Measurements from ENCODE around the gene AMH.

AMH gene

DNA sequence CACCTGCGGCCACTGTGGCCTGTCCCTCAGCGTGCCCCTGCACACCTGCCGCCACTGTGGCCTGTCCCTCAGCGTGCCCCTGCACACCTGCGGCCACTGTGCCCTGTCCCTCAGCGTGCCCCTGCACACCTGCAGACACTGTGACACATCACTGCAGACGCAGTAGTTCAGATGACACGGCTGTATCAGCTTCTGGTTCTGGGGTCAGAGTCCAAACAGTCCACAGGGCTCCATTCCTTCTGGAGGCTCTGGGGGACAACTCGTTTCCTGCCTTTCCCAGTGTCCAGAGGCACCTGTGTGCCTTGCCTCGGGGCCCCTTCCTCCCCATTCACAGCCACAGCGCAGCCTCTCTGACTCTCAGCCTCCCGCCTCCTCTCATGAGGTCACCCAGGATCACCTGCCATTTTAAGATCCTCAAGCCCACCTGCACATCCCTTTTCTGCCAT, 7.0 kb upstream of the AMH start:
- ChIA-PET CTCF (interaction anchor here (5.3 kb wide), 1 partner anchor 32 kb away, joined by 37 read pairs; no protein-coding TSS in a partner anchor), POLR2A (no interaction called here)
- TF ChIP-seq, protein P1, sequence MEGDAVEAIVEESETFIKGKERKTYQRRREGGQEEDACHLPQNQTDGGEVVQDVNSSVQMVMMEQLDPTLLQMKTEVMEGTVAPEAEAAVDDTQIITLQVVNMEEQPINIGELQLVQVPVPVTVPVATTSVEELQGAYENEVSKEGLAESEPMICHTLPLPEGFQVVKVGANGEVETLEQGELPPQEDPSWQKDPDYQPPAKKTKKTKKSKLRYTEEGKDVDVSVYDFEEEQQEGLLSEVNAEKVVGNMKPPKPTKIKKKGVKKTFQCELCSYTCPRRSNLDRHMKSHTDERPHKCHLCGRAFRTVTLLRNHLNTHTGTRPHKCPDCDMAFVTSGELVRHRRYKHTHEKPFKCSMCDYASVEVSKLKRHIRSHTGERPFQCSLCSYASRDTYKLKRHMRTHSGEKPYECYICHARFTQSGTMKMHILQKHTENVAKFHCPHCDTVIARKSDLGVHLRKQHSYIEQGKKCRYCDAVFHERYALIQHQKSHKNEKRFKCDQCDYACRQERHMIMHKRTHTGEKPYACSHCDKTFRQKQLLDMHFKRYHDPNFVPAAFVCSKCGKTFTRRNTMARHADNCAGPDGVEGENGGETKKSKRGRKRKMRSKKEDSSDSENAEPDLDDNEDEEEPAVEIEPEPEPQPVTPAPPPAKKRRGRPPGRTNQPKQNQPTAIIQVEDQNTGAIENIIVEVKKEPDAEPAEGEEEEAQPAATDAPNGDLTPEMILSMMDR (IDR thresholded peaks at IDR 0.05; ENCODE audit: control extremely low read depth, extremely low read depth, low read depth, missing control alignments): no peak
- no peak for DNase-seq (ENCODE audit: extremely low spot score)

- ChIA-PET POLR2A (no interaction called here), CTCF (no interaction called here)
- no peak for DNase-seq (ENCODE audit: extremely low spot score)
- TF ChIP-seq, protein P1 (IDR thresholded peaks at IDR 0.05; ENCODE audit: control extremely low read depth, extremely low read depth, low read depth, missing control alignments): no peak
These were observed 6.3 kb upstream of the AMH start for GRCh38 chr19:2242816-2243215.

DNA sequence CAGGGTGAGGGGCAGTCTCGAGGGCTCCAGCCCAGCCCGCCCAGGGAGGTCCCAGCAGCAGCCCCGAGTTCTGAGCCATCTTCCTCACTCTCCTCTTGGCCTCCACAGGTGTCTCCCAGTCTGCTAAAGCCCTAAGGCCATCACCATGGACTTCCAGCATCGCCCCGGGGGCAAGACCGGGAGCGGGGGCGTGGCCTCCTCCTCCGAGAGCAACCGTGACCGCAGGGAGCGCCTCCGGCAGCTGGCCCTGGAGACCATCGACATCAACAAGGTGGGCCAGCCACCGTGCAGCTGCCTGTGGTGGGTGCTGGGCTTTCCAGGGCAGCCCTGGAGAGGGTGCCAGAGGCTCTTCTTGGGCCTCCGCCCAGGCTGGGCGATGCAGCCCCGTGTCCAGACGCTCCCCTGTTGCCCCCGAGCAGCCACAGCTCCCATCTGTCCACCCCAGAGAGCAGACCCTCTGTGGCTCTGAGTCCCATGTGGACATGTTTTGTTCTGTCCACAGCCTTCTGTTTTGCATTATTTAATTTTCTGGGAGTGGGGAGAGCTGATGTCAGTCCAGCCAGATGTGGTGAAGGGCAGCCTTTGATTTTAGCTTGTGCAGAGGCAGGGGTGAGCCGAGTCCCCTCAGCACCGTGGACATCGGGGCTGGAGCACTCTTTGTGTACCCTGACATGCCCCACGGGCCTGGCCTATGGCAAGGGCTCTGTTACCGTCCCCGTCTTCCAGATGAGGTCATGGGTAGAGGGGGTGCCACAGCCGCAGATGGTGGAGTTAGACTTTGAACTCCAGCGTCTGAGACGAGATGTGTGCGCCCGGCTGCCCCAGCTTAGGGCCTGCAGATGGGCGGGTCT, 5.6 kb upstream of the AMH start:
- TF ChIP-seq, protein P1 (IDR thresholded peaks at IDR 0.05; ENCODE audit: control extremely low read depth, extremely low read depth, low read depth, missing control alignments): no peak
- no peak for DNase-seq (ENCODE audit: extremely low spot score)
- ChIA-PET CTCF (no interaction called here), POLR2A (interaction anchor here (0.6 kb wide), 1 partner anchor 66 kb away, joined by 3 read pairs; no protein-coding TSS in a partner anchor)

DNA sequence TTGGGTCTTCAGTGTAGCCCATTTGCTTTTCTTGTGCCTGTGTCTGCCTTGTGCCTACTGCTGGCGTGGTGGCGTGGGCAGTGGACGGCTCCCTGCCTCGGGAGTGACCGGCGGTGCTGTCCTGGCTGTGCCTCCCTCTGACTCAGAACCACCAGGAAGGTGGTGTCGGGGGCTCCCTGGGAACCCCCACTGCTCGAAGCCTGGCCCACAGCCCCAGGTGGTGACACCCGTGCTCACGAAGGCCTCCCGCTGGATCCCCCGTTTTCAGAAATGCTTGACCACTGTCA, 5.1 kb upstream of the AMH start:
- DNase-seq (ENCODE audit: extremely low spot score): no peak
- CTCF ChIA-PET: no interaction called here
- TF ChIP-seq, protein P1 (IDR thresholded peaks at IDR 0.05; ENCODE audit: control extremely low read depth, extremely low read depth, low read depth, missing control alignments): no peak
- POLR2A ChIA-PET: interaction anchor here (0.6 kb wide), 1 partner anchor 65 kb away, joined by 3 read pairs; no protein-coding TSS in a partner anchor

GRCh38 chr19:2244486-2244885, 4.6 kb upstream of the AMH start:
- ChIA-PET POLR2A (no interaction called here), CTCF (no interaction called here)
- DNase-seq (ENCODE audit: extremely low spot score): no peak
- TF ChIP-seq, protein P1 (IDR thresholded peaks at IDR 0.05; ENCODE audit: control extremely low read depth, extremely low read depth, low read depth, missing control alignments): no peak

DNA sequence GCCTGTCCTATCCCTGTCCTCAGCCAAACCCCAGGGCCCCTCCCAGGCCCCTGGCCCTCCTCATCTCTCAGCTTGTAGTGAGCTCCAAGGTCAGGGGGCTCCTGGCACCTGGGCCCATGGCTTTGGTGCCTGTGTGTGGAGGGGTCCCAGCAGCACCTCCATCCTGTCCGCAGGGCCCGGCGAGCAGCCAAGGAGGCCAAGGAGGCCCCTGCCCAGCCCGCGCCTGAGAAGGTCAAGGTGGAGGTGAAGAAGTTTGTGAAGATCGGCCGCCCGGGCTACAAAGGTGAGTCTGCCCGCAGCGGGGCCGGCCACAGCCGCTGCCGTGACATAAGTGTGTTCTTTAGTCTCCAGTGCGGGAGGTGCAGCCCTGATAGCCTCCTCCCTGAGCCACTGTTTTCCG, 3.9 kb upstream of the AMH start:
- DNase-seq (ENCODE audit: extremely low spot score): no peak
- CTCF ChIA-PET: no interaction called here
- POLR2A ChIA-PET: no interaction called here
- TF ChIP-seq, protein P1 (IDR thresholded peaks at IDR 0.05; ENCODE audit: control extremely low read depth, extremely low read depth, low read depth, missing control alignments): no peak

Data from GM10248 (cell line).